GM06990 (cell line): ENCODE data around the gene ARHGAP35.

ENCODE experiments used
- DNase-seq: peaks from one replicate; pipeline ENCODE4 v3.0.0-alpha.2; 2011; ENCODE audit not compliant: insufficient read length; ENCODE audit errors: extremely low read depth
- H3K27me3 ChIP-seq: replicated peaks from 2 replicates; pipeline ENCODE4 v1.6.0; 2011; ENCODE audit warnings: low read length; ENCODE audit not compliant: control insufficient read depth, insufficient read depth
- H3K36me3 ChIP-seq: 2 replicates; pipeline ENCODE4 v1.5.1; 2011; ENCODE audit warnings: low read length; ENCODE audit not compliant: control insufficient read depth, insufficient read depth
- H3K4me3 ChIP-seq: replicated peaks from 2 replicates; pipeline ENCODE4 v1.5.1; 2011; ENCODE audit warnings: low read depth, mild to moderate bottlenecking, control low read depth, low read length
- CTCF ChIP-seq: IDR thresholded peaks from 2 replicates; pipeline ENCODE4 v1.5.1; 2011; ENCODE audit warnings: low read length, control low read depth, mild to moderate bottlenecking, inconsistent platforms; ENCODE audit not compliant: insufficient read depth, poor library complexity, severe bottlenecking

Gene ARHGAP35

DNA sequence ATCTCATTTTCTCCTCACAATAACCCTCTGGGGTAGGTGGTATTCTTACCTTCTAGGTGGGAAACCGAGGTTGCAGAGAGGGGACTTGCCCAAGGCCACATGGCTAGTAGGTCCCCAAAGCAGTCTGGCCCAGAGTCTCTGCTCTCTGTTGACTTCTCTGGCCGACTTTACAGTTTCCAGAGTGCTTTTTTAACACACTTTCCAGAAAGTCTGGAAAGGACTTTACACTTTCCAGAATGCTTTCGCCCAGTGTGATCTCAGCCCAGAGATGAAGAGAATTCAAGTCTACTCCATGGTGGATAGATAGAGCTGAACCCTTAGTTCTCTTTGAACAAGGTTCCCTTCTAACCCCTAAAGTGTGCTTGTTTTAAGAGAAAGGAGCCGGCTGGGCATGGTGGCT is 12.2 kb downstream of the ARHGAP35 start:
- no peaks in the 10 kb centered on the region for H3K27me3 ChIP-seq
- no peak for TF ChIP-seq CTCF
- peaks cover 2% of the 10 kb centered on the region for H3K36me3 ChIP-seq
- H3K4me3 ChIP-seq = no peak overlapping the region
- no peak for DNase-seq

- H3K36me3 ChIP-seq = peaks cover 2% of the 10 kb centered on the region
- no peak for TF ChIP-seq CTCF
- H3K4me3 ChIP-seq = no peak overlapping the region
- H3K27me3 ChIP-seq = no peaks in the 10 kb centered on the region
- no peak for DNase-seq
Measured at GRCh38 chr19:46875234-46875633, 14.4 kb downstream of the ARHGAP35 start.

GRCh38 chr19:46875657-46876056 is 14.9 kb downstream of the ARHGAP35 start:
- no peak for TF ChIP-seq CTCF
- Histone ChIP-seq H3K4me3 (no peak overlapping the region), H3K36me3 (peaks cover 2% of the 10 kb centered on the region), H3K27me3 (no peaks in the 10 kb centered on the region)
- no peak for DNase-seq

GRCh38 chr19:46878613-46879375 is 18.0 kb downstream of the ARHGAP35 start:
- no peak for DNase-seq
- H3K4me3 ChIP-seq = no peak overlapping the region
- peaks cover 2% of the 10 kb centered on the region for H3K36me3 ChIP-seq
- no peaks in the 10 kb centered on the region for H3K27me3 ChIP-seq
- TF ChIP-seq CTCF = no peak

GRCh38 chr19:46880431-46880830 is 19.6 kb downstream of the ARHGAP35 start:
- Histone ChIP-seq H3K4me3 (no peak overlapping the region), H3K36me3 (peaks cover 2% of the 10 kb centered on the region), H3K27me3 (no peaks in the 10 kb centered on the region)
- DNase-seq = no peak
- no peak for TF ChIP-seq CTCF

- Histone ChIP-seq H3K36me3 (no peaks in the 10 kb centered on the region), H3K27me3 (no peaks in the 10 kb centered on the region), H3K4me3 (no peak overlapping the region)
- DNase-seq = no peak
- TF ChIP-seq CTCF = no peak
Measured at GRCh38 chr19:46881092-46881491, 20.3 kb downstream of the ARHGAP35 start.
